Retinal pigment epithelial cell (primary cell): ENCODE data around the gene PCDHB3.
"Not testable (repeated sequence)": the region's sequence is repeated elsewhere in the genome, so short reads cannot be mapped to it uniquely, and the experiment has no call there.

Source experiments
- DNase-seq: peaks from one replicate; pipeline ENCODE4 v3.0.0-alpha.2; 2010; ENCODE audit warnings: low read depth
- H3K4me3 ChIP-seq: 2 replicates; pipeline ENCODE4 v1.5.1; 2011; ENCODE audit warnings: mild to moderate bottlenecking, low read length, control low read depth, moderate library complexity
- CTCF ChIP-seq: conservative IDR thresholded peaks from 2 replicates; pipeline ENCODE4 v1.5.1; 2011; ENCODE audit warnings: low read depth, low read length, control low read depth, inconsistent platforms

PCDHB3 gene

GRCh38 chr5:141121563-141121962, 21.3 kb downstream of the PCDHB3 start, which contains the start of gene PCDHB4:
Gene PCDHB4, plus strand, starts transcription at chr5:141121818. Its CDS starts 181 bp downstream, at chr5:141121999.
- no peak within 1 kb of the TSS for H3K4me3 ChIP-seq
- no peak for TF ChIP-seq CTCF
- no peak for DNase-seq

DNA sequence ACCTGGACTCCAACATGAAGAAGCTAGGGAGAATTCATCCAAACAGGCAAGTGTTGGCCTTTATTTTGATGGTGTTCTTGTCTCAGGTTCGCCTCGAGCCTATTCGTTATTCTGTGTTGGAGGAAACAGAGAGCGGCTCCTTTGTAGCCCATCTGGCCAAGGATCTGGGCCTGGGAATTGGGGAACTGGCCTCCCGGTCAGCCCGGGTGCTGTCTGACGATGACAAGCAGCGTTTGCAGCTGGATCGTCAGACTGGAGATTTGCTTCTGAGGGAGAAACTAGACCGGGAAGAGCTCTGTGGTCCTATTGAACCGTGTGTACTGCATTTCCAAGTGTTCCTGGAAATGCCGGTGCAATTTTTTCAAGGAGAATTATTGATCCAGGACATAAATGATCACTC, 21.7 kb downstream of the PCDHB3 start:
- no peak overlapping the region for H3K4me3 ChIP-seq
- DNase-seq, result no peak
- TF ChIP-seq CTCF, result no peak

DNA sequence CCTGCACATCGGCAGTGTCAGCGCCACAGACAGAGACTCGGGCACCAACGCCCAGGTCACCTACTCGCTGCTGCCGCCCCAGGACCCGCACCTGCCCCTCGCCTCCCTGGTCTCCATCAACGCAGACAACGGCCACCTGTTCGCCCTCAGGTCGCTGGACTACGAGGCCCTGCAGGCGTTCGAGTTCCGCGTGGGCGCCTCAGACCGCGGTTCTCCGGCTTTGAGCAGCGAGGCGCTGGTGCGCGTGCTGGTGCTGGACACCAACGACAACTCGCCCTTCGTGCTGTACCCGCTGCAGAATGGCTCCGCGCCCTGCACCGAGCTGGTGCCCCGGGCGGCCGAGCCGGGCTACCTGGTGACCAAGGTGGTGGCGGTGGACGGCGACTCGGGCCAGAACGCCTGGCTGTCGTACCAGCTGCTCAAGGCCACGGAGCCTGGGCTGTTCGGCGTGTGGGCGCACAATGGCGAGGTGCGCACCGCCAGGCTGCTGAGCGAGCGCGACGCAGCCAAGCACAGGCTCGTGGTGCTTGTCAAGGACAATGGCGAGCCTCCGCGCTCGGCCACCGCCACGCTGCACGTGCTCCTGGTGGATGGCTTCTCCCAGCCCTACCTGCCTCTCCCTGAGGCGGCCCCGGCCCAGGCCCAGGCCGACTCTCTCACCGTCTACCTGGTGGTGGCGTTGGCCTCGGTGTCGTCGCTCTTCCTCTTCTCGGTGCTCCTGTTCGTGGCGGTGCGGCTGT, 23.3 kb downstream of the PCDHB3 start:
- H3K4me3 ChIP-seq, DNase-seq: not testable (repeated sequence)

- TF ChIP-seq CTCF, result no peak
- no peak overlapping the region for H3K4me3 ChIP-seq
- DNase-seq, result no peak
Measured at GRCh38 chr5:141127305-141127704, 27.0 kb downstream of the PCDHB3 start.

- peak; percentile 28 for TF ChIP-seq CTCF
- no peak for DNase-seq
- H3K4me3 ChIP-seq, result peak within 1 kb of the TSS; percentile 2
Measured at GRCh38 chr5:141135030-141135717, 34.9 kb downstream of the PCDHB3 start, which contains the start of gene PCDHB5. Gene PCDHB5, plus strand, starts transcription at chr5:141135206. Its CDS starts 229 bp downstream, at chr5:141135435.

- H3K4me3 ChIP-seq, result no peak overlapping the region
- no peak for TF ChIP-seq CTCF
Measured at GRCh38 chr5:141135718-141136266, 35.5 kb downstream of the PCDHB3 start.

DNA sequence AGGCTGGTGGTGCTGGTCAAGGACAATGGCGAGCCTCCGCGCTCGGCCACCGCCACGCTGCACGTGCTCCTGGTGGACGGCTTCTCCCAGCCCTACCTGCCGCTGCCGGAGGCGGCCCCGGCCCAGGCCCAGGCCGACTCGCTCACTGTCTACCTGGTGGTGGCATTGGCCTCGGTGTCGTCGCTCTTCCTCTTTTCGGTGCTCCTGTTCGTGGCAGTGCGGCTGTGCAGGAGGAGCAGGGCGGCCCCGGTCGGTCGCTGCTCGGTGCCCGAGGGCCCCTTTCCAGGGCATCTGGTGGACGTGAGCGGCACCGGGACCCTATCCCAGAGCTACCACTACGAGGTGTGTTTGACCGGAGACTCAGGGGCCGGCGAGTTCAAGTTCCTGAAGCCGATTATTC, 37.1 kb downstream of the PCDHB3 start:
- DNase-seq, result not testable (repeated sequence)

More at GRCh38 chr5:141135718-141136266, 35.5 kb downstream of the PCDHB3 start:
- no peak for DNase-seq

GRCh38 chr5:141149812-141150211, 49.5 kb downstream of the PCDHB3 start, which contains the start of gene PCDHB6:
Gene PCDHB6, plus strand, starts transcription at chr5:141150057. Its CDS starts 201 bp downstream, at chr5:141150258.
- H3K4me3 ChIP-seq, result no peak within 1 kb of the TSS
- DNase-seq, result no peak
- no peak for TF ChIP-seq CTCF

More for the DNA sequence above, 37.1 kb downstream of the PCDHB3 start:
- H3K4me3 ChIP-seq, result not testable (repeated sequence)
